Measurements from ENCODE around the gene MORF4L2.

- no peak for TF ChIP-seq TAF1 (IDR thresholded peaks at IDR 0.05; ENCODE audit: borderline replicate concordance, insufficient read depth, low read length)
- no peak for TF ChIP-seq POLR2AphosphoS5 (IDR thresholded peaks at IDR 0.05; ENCODE audit: low read depth, low read length)
- TF ChIP-seq REST (IDR thresholded peaks at IDR 0.05; ENCODE audit: insufficient read depth in 1 of 2, low read depth in 2 of 2, low read length in 2 of 2): no peak
- no peak for TF ChIP-seq SIN3A (IDR thresholded peaks at IDR 0.05; ENCODE audit: borderline replicate concordance, insufficient read depth, low read length)
- no peak for TF ChIP-seq FOXP2 (optimal IDR thresholded peaks at IDR 0.05; ENCODE audit: borderline replicate concordance, extremely low read depth, extremely low read length, insufficient read depth)
Observed at GRCh38 chrX:103688946-103689345, 2.4 kb upstream of the MORF4L2 start.

Data from PFSK-1 (cell line).